Psoas muscle (tissue), 8 donors: ENCODE results near the gene SDF4. TPM values are rescaled to one million over a fixed set of nuclear protein-coding genes. Genes with fewer than 3 reads are reported as not detected.

Experiments
- ATAC-seq, 4 donors: fragments of 200-7000 bp; cut with Tn5 transposase; one replicate each; pipeline ENCODE4 v1.9.1; 2020; ENCODE audit warnings: moderate library complexity in 3 of 4, mild to moderate bottlenecking in 2 of 4
- DNase-seq, 2 donors: peaks; one replicate each; pipeline ENCODE4 v3.0.0-alpha.2; 2020
- H3K27ac ChIP-seq: fragments of 200-600 bp; one replicate; pipeline ENCODE4 v1.8.0; 2022
- H3K27me3 ChIP-seq, 3 donors: fragments of 200-600 bp in 1 of 3; one replicate each; pipeline versions ENCODE4 v1.6.1 to v1.8.0; 2013 to 2022; ENCODE audit warnings: low read length in 2 of 3, mild to moderate bottlenecking in 2 of 3, moderate library complexity in 1 of 3; ENCODE audit not compliant: insufficient read depth in 3 of 3
- H3K36me3 ChIP-seq, 2 donors: fragments of 200-600 bp in 1 of 2; one replicate each; pipeline versions ENCODE4 v1.6.1 to v1.8.0; 2013 to 2022; ENCODE audit warnings: low read depth in 1 of 2, mild to moderate bottlenecking in 1 of 2, moderate library complexity in 1 of 2; ENCODE audit not compliant: insufficient read depth in 1 of 2
- H3K4me1 ChIP-seq: fragments of 200-600 bp; one replicate; pipeline ENCODE4 v1.8.0; 2022
- H3K4me3 ChIP-seq: fragments of 200-600 bp; one replicate; pipeline ENCODE4 v1.8.0; 2022; ENCODE audit warnings: mild to moderate bottlenecking
- H3K9me3 ChIP-seq: fragments of 200-600 bp; one replicate; pipeline ENCODE4 v1.8.0; 2022
- CTCF ChIP-seq: fragments of 200-600 bp; IDR thresholded peaks from one replicate; pipeline ENCODE4 v1.8.0; 2022; ENCODE audit warnings: antibody characterized with exemption
- WGBS, 3 donors: extraction: QIAGEN DNeasy Blood & Tissue Kit; methylation state at CpG; one replicate each; pipeline versions ENCODE4 v1.1.6 to v1.1.7; 2013; 5-methylcytosine and 5-hydroxymethylcytosine counted together
- intact Hi-C, 2 donors: fragments of 100-400 bp; cut with DNase I; formaldehyde crosslinking; loops; one replicate each; pipeline versions ENCODE4 v1.11.0 to v1.14.2; 2022
- polyA plus RNA-seq, 3 donors: library from polyadenylated mRNA; stranded (reverse); fragments of 200-250 nt; gene quantifications; one replicate each; pipeline ENCODE4 v1.2.3, GENCODE V29; 2013
- total RNA-seq, 4 donors: library from RNA; stranded (reverse); fragmentation: NEBNext Ultra II Directional in 2 of 4; extraction: Animal tissue kit (Norgen Biotek cat#: 25700) in 2 of 4; gene quantifications; one replicate each; pipeline versions ENCODE4 v1.2.1 to v1.2.4, GENCODE V29; 2021 to 2023
- donor health status: healthy with polysubstance abuse.
- donor health status: DM: no; HTN: no; CAD: no; lungs with moderate emphysema.
- donor health status: Bipolar disorder and iron deficiency.
- donor health status: healthy.
- donor health status: DM: yes; HTN: yes; CAD: no.
- donor health status: DM: no; HTN: no; CAD: no.
- donor health status: DM: no; HTN: no; CAD: no.
- donor health status: DM: yes; HTN: yes; CAD: no.

Gene SDF4
- total and polyA plus RNA-seq, 7 donors: 67.5 to 129 (median 85.9) TPM

GRCh38 chr1:1218524-1219200, 13.1 kb downstream of the SDF4 start:
- DNase-seq: no peak
- ATAC-seq: no peak
- no peak for TF ChIP-seq CTCF
- Histone ChIP-seq H3K4me1 (no peaks in the 10 kb centered on the region), H3K36me3 (peaks cover 0 to 70% of the 10 kb centered on the region in 2 donors), H3K27ac (no peak overlapping the region), H3K27me3 (no peaks in the 10 kb centered on the region), H3K4me3 (no peak overlapping the region), H3K9me3 (no peaks in the 10 kb centered on the region)
- 85 to 92% (median 89%) methylated on average over 34 to 36 of the region's 36 CpGs for WGBS, 3 donors
- intact Hi-C loops: no loop called here

DNA sequence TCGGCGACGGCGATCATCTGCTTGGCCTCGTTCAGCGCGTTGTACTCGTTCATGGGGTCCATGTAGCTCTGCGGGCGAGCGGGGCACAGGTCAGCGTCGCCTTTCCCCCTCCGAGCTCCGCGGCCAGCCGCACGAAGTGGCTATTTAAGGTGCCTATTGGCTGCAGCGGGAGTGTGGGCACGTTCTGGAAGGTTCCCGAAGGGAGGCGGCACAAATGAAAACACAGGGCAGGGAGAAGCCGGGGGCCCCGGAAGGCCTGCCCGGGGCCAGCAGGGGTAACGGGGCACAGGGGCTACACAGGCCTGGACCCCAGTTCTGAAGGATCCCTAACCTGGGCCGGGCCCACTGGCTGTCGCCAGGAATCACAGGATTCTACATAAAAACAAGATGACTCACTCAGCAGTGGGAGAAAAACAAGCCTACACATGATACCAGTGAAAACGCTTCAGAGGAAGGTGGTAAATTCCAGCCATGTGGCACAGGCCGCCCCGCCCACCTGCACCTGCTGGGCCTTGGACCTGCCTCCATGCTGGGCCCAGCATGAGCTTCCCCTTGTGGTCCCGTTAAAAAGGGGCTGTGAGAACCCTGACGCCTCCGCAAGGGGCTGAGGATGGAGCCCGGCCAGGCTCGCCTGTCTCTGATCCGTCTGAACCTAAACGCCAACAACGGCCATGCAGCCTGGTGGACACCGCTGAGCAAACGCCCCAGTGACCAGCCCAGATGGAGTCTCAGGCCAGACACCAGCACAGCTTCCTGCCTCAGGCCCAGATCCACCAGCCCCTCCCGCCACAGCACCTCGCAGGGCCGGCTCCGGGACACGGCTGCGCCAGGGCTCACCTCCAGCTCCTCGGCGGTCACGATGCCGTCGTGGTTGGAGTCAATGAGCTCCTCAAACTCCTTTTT, 13.9 kb downstream of the SDF4 start:
- TF ChIP-seq CTCF: no peak
- intact Hi-C loops: no loop called here
- no peak overlapping the region for H3K27ac ChIP-seq
- peaks cover 0 to 63% of the 10 kb centered on the region in 2 donors for H3K36me3 ChIP-seq
- 85 to 90% (median 87%) methylated on average over 52 of the region's 52 CpGs for WGBS, 3 donors
- ATAC-seq (peak in 1 of 4 donors; percentile 25), DNase-seq (no peak)
- no peaks in the 10 kb centered on the region for H3K9me3 ChIP-seq
- H3K4me3 ChIP-seq: no peak overlapping the region
- no peaks in the 10 kb centered on the region for H3K4me1 ChIP-seq
- H3K27me3 ChIP-seq: no peaks in the 10 kb centered on the region

GRCh38 chr1:1216770-1217620, 14.8 kb downstream of the SDF4 start:
- Histone ChIP-seq H3K27ac (peak overlapping the region; percentile 30), H3K9me3 (no peaks in the 10 kb centered on the region), H3K4me1 (no peaks in the 10 kb centered on the region), H3K27me3 (no peaks in the 10 kb centered on the region), H3K36me3 (peaks cover 0 to 54% of the 10 kb centered on the region in 2 donors), H3K4me3 (no peak overlapping the region)
- no peak for ATAC-seq
- no peak for DNase-seq
- WGBS, 3 donors: 82 to 89% (median 85%) methylated on average over 57 to 74 of the region's 74 CpGs
- intact Hi-C loops: no loop called here
- TF ChIP-seq CTCF: no peak

GRCh38 chr1:1215881-1216605, 15.8 kb downstream of the SDF4 start:
- H3K27me3 ChIP-seq: no peaks in the 10 kb centered on the region
- H3K27ac ChIP-seq: no peak overlapping the region
- DNase-seq (no peak), ATAC-seq (no peak)
- H3K36me3 ChIP-seq: peaks cover 0 to 45% of the 10 kb centered on the region in 2 donors
- no peak overlapping the region for H3K4me3 ChIP-seq
- no peaks in the 10 kb centered on the region for H3K9me3 ChIP-seq
- no peak for TF ChIP-seq CTCF
- 78 to 81% (median 81%) methylated on average over 20 to 21 of the region's 21 CpGs for WGBS, 3 donors
- intact Hi-C loops: no loop called here
- H3K4me1 ChIP-seq: no peaks in the 10 kb centered on the region
